ENCODE results near the gene PDZD4. TPM values are rescaled to one million over a fixed set of nuclear protein-coding genes. Genes with fewer than 3 reads are reported as not detected.

PDZD4 gene
- total and polyA plus RNA-seq, 2 of the 4 experiments (the other 2 are of a cell fraction), result under 0.01 to 0.38 TPM

DNA sequence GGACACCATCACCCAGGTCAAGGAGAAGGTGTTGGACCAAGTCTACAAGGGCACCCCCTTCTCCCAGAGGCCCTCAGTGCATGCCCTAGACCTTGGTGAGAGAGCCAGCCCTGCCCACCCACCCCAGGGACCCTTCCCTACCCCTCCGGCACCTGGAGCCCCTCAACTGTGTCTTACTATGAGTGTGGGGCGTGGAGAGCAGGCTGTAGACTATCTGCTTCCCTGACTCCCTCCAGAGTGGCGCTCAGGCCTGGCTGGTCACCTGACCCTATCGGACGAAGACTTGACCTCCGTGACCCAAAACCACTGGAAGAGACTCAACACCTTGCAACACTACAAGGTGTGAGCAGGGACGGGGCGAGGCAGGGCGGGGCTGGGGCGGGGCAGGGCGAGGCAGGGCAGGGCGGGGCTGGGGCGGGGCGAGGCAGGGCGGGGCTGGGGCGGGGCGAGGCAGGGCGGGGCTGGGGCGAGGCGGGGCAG, 54.2 kb downstream of the PDZD4 start:
- Histone ChIP-seq H3K4me1 (ENCODE audit: control insufficient read depth, insufficient read depth, low read length) (no peaks in the 10 kb centered on the region), H3K18ac (ENCODE audit: low read depth, low read length) (no peak overlapping the region), H3K14ac (replicated peaks; ENCODE audit: low read depth, low read length) (no peak overlapping the region), H3K79me1 (ENCODE audit: low read depth in 1 of 2, low read length in 2 of 2) (no peaks in the 10 kb centered on the region), H4K5ac (ENCODE audit: low read depth, low read length) (no peak overlapping the region), H2BK5ac (ENCODE audit: low read depth, low read length, poor library complexity, severe bottlenecking) (no peak overlapping the region), H4K20me1 (ENCODE audit: insufficient read depth, low read length) (no peaks in the 10 kb centered on the region), H2AK5ac (ENCODE audit: low read depth, low read length) (no peak overlapping the region), H2BK15ac (ENCODE audit: low read depth, low read length) (no peak overlapping the region), H3K9me1 (ENCODE audit: insufficient read depth, low read length) (no peaks in the 10 kb centered on the region), H3K36me3 (ENCODE audit: control insufficient read depth, insufficient read depth, low read length) (peaks cover 4% of the 10 kb centered on the region; the same call in 1 of the 2 replicates), H3K23ac (ENCODE audit: low read depth, low read length) (no peak overlapping the region), H2AK9ac (replicated peaks; ENCODE audit: low read depth, low read length, poor library complexity) (no peak overlapping the region), H2BK20ac (ENCODE audit: low read depth, low read length) (no peak overlapping the region), H4K91ac (ENCODE audit: insufficient read depth, low read depth, low read length) (no peak overlapping the region), H3K4me2 (ENCODE audit: low read depth, low read length) (no peak overlapping the region), H2AFZ (replicated peaks; ENCODE audit: low read length, poor library complexity) (no peak overlapping the region), H3K9me3 (ENCODE audit: control insufficient read depth, insufficient read depth, low read length) (no peaks in the 10 kb centered on the region; the same call in 1 of the 2 replicates), H3K27me3 (ENCODE audit: control insufficient read depth, insufficient read depth, low read length) (no peaks in the 10 kb centered on the region), H2BK120ac (ENCODE audit: low read depth, low read length) (no peak overlapping the region), H3K27ac (ENCODE audit: insufficient read depth, low read length) (no peak overlapping the region), H3K9ac (ENCODE audit: low read depth, low read length) (no peak overlapping the region), H4K8ac (ENCODE audit: low read depth in 2 of 2, low read length in 2 of 2) (no peak overlapping the region), H3K4ac (ENCODE audit: low read depth, low read length) (no peak overlapping the region), H3K56ac (ENCODE audit: extremely low read depth, insufficient read depth, low read length) (no peak overlapping the region), H3K4me3 (ENCODE audit: insufficient read depth, low read depth, low read length) (no peak overlapping the region)
- dilution Hi-C loops (cut with HindIII; ENCODE audit: low sequenced_read_pairs, unreplicated experiment), result no loop called here
- intact Hi-C loops (cut with micrococcal nuclease), result no loop called here
- BruUV-seq (replicated peaks), result no TSS peak
- WGBS, 2 experiments (ENCODE audit: extremely low coverage in 2 of 2, insufficient read length in 1 of 2), result no CpG with 5 or more reads among the region's 20 CpGs
- no peak for ATAC-seq (ENCODE audit: low read depth)
- POLR2A ChIA-PET (ENCODE audit: unreplicated experiment), result no interaction called here
- no peak for DNase-seq
- TF ChIP-seq RCOR1 (IDR thresholded peaks at IDR 0.05; ENCODE audit: insufficient replicate concordance, low read length) (no peak), NFE2L2 (IDR thresholded peaks at IDR 0.05; ENCODE audit: low read depth, low read length) (no peak), FOS (IDR thresholded peaks at IDR 0.05; ENCODE audit: low read depth, low read length) (no peak), BHLHE40 (IDR thresholded peaks at IDR 0.05; ENCODE audit: low read depth, low read length) (no peak), CEBPB (IDR thresholded peaks at IDR 0.05; ENCODE audit: low read depth, low read length) (no peak), MXI1 (IDR thresholded peaks at IDR 0.05; ENCODE audit: borderline replicate concordance, low read depth, low read length) (no peak), RAD21 (IDR thresholded peaks at IDR 0.05; ENCODE audit: low read length) (no peak), SMC3 (IDR thresholded peaks at IDR 0.05; ENCODE audit: low read depth, low read length) (no peak), POLR2A (IDR thresholded peaks at IDR 0.05; ENCODE audit: low read depth, low read length) (no peak), MAZ (IDR thresholded peaks at IDR 0.05; ENCODE audit: borderline replicate concordance, low read depth, low read length) (no peak), CHD1 (IDR thresholded peaks at IDR 0.05; ENCODE audit: low read depth, low read length) (no peak), MAFK (IDR thresholded peaks at IDR 0.05; ENCODE audit: low read depth, low read length) (no peak), ELK1 (IDR thresholded peaks at IDR 0.05; ENCODE audit: borderline replicate concordance, low read depth, low read length) (no peak), CTCF (conservative IDR thresholded peaks at IDR 0.05; ENCODE audit: low read depth, low read length) (no peak), RFX5 (IDR thresholded peaks at IDR 0.05; ENCODE audit: low read depth, low read length) (no peak)
- TF ChIP-seq, protein P1, sequence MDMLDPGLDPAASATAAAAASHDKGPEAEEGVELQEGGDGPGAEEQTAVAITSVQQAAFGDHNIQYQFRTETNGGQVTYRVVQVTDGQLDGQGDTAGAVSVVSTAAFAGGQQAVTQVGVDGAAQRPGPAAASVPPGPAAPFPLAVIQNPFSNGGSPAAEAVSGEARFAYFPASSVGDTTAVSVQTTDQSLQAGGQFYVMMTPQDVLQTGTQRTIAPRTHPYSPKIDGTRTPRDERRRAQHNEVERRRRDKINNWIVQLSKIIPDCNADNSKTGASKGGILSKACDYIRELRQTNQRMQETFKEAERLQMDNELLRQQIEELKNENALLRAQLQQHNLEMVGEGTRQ (IDR thresholded peaks at IDR 0.05; ENCODE audit: low read depth, low read length), result no peak
- in situ Hi-C loops (cut with MboI; ENCODE audit: low sequenced_read_pairs), result no loop called here
- CTCF ChIA-PET, result no interaction called here

All from IMR-90 (cell line).